ENCODE results near the gene HOXA6. TPM values are rescaled to one million over a fixed set of nuclear protein-coding genes. Genes with fewer than 3 reads are reported as not detected.

HOXA6 gene
- total RNA-seq, 1 experiment from 2014 or later, result 12.7 TPM

DNA sequence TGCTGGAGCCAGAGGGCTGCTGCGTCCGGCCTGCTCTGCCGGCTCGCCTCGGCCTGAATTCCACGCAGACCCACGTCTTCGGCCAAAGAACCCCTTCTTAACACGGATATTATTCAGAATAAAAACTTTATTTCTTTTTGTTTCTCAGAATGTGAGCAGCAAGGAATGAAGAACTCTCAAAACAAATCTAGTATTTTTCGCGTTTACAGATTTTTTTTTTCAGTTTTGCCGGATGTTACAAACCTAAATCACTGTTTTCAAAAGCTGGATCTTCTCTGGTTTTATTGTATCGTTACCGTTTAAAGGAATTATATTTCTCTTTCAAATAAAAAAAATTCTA, 40.7 kb downstream of the HOXA6 start:
- ChIA-PET CTCF (no interaction called here), POLR2A (no interaction called here), RAD21 (ENCODE audit: low non-redundant PET in 1 of 2, low total read pairs in 2 of 2, uncharacterized antibody in 2 of 2, unreplicated experiment in 2 of 2) (no interaction called here)
- Histone ChIP-seq H4K20me1 (ENCODE audit: insufficient read depth) (no peaks in the 10 kb centered on the region), H3K27ac (ENCODE audit: low read depth, low read length) (no peak overlapping the region), H3K4me1 (ENCODE audit: control insufficient read depth in 1 of 2, insufficient read depth in 2 of 2, low read length in 2 of 2) (peaks cover 14 to 15% of the 10 kb centered on the region in 2 experiments), H3K9me2 (ENCODE audit: insufficient read depth) (no peaks in the 10 kb centered on the region), H2AFZ (ENCODE audit: low read depth, low read length, poor library complexity, severe bottlenecking) (no peak overlapping the region), H3K9me3 (ENCODE audit: control insufficient read depth in 1 of 2, insufficient read depth in 1 of 2, low read depth in 1 of 2, low read length in 2 of 2) (no peaks in the 10 kb centered on the region), H3K4me2 (ENCODE audit: low read length) (no peak overlapping the region), H3K79me2 (ENCODE audit: insufficient read depth, low read length) (0 out of 2 replicates have a peak, but pooled peaks cover 5% of the 10 kb centered on the region), H3K27me3 (ENCODE audit: insufficient read depth, low read length) (no peaks in the 10 kb centered on the region), H3K9ac (ENCODE audit: low read length) (no peak overlapping the region), H3K36me3 (ENCODE audit: control insufficient read depth in 1 of 2, insufficient read depth in 2 of 2, low read length in 2 of 2) (no peaks in the 10 kb centered on the region), H3K4me3 (replicated peaks in 1 of 2; ENCODE audit: low read depth in 1 of 2, low read length in 2 of 2) (no peak overlapping the region)
- TF ChIP-seq SIN3A (IDR thresholded peaks at IDR 0.05; ENCODE audit: low read depth) (no peak), YY1 (IDR thresholded peaks at IDR 0.05; ENCODE audit: extremely low read depth, insufficient replicate concordance, low read depth, low read length) (no peak), TCF7L2 (IDR thresholded peaks at IDR 0.05; ENCODE audit: borderline replicate concordance, extremely low read depth, insufficient read depth, insufficient read length) (no peak), EZH2phosphoT487 (IDR thresholded peaks at IDR 0.05; ENCODE audit: borderline replicate concordance) (no peak), SP1 (IDR thresholded peaks at IDR 0.05; ENCODE audit: low read depth) (no peak), FOSL1 (IDR thresholded peaks at IDR 0.05; ENCODE audit: low read depth) (no peak), POLR2AphosphoS5 (IDR thresholded peaks at IDR 0.05; ENCODE audit: low read depth, low read length) (no peak), POLR2A (IDR thresholded peaks at IDR 0.05; ENCODE audit: borderline replicate concordance, extremely low read depth, insufficient read depth, insufficient read length) (no peak), CEBPB (IDR thresholded peaks at IDR 0.05; ENCODE audit: low read depth) (no peak), ZNF274 (IDR thresholded peaks at IDR 0.05; ENCODE audit: low read depth, low read length) (no peak), JUND (IDR thresholded peaks at IDR 0.05) (no peak), ELF1 (IDR thresholded peaks at IDR 0.05; ENCODE audit: borderline replicate concordance, low read depth) (no peak)
- TF ChIP-seq, protein P1, sequence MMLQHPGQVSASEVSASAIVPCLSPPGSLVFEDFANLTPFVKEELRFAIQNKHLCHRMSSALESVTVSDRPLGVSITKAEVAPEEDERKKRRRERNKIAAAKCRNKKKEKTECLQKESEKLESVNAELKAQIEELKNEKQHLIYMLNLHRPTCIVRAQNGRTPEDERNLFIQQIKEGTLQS (IDR thresholded peaks at IDR 0.05), result no peak
- TF ChIP-seq, protein P2, sequence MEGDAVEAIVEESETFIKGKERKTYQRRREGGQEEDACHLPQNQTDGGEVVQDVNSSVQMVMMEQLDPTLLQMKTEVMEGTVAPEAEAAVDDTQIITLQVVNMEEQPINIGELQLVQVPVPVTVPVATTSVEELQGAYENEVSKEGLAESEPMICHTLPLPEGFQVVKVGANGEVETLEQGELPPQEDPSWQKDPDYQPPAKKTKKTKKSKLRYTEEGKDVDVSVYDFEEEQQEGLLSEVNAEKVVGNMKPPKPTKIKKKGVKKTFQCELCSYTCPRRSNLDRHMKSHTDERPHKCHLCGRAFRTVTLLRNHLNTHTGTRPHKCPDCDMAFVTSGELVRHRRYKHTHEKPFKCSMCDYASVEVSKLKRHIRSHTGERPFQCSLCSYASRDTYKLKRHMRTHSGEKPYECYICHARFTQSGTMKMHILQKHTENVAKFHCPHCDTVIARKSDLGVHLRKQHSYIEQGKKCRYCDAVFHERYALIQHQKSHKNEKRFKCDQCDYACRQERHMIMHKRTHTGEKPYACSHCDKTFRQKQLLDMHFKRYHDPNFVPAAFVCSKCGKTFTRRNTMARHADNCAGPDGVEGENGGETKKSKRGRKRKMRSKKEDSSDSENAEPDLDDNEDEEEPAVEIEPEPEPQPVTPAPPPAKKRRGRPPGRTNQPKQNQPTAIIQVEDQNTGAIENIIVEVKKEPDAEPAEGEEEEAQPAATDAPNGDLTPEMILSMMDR (IDR thresholded peaks at IDR 0.05 in 2 of 3, conservative IDR thresholded peaks at IDR 0.05 in 1 of 3; ENCODE audit: borderline replicate concordance in 1 of 3, insufficient read depth in 1 of 3, low read depth in 2 of 3, low read length in 2 of 3), result no peak
- ATAC-seq (no peak), DNase-seq (ENCODE audit: low read depth, low spot score) (no peak)
- intact Hi-C loops (cut with micrococcal nuclease), result no loop called here
- no TSS peak for BruUV-seq (replicated peaks)

All from HCT116 (cell line).